GM18951 (cell line): ENCODE measurements around the gene RERE.

Experiments
- POLR2A ChIP-seq: IDR thresholded peaks from 4 replicates; pipeline ENCODE4 v1.6.1; 2011; ENCODE audit warnings: mild to moderate bottlenecking; ENCODE audit not compliant: insufficient read length, insufficient read depth; ENCODE audit errors: extremely low read depth
- in situ Hi-C: fragments of 300-500 bp; cut with MboI; formaldehyde crosslinking; loops from one replicate; pipeline ENCODE4 v1.12.0; 2022; ENCODE audit warnings: low sequenced_read_pairs, mixed read lengths, inconsistent platforms; ENCODE audit not compliant: unreplicated experiment

Gene RERE

DNA sequence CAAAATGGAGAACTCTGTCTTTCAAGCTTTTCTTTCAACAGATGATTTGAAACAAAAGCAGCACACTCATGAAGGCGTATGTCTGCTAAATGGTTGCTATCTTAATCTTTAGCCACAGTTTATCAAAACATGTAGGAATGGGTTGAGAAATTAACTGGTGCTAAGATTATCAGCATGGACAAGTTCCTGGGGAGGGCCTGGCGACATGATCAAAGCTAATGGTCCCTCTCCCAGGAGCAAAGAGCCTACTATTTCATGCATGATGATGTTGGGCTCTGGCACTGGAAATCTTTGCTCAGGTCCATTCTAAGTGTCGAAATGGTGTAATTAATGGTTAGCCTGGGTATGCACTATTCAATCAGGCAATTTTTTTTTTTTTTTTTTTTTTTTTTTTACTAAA is 407.8 kb downstream of the RERE start:
- TF ChIP-seq POLR2A = no peak
- in situ Hi-C loops = no loop called here

DNA sequence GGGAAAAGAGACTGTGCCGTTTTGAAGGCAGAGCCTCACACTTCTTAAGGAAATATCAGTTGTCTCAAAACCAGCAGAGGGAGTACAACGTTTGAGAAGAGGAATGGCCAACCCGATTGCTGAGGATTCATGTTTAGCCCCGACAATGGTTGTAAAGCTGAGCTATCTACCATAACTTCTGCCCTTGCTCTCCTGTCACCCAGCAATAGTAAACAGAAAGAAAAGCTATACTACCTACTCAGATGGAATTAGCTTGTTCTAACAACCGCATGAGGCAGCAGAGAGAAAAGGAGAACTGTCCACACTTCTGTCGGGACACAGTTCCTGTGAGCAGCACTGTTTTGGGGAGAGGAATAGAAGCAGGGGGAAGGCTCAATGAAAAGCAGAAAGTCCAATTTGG is 408.3 kb downstream of the RERE start:
- in situ Hi-C loops = no loop called here
- no peak for TF ChIP-seq POLR2A

DNA sequence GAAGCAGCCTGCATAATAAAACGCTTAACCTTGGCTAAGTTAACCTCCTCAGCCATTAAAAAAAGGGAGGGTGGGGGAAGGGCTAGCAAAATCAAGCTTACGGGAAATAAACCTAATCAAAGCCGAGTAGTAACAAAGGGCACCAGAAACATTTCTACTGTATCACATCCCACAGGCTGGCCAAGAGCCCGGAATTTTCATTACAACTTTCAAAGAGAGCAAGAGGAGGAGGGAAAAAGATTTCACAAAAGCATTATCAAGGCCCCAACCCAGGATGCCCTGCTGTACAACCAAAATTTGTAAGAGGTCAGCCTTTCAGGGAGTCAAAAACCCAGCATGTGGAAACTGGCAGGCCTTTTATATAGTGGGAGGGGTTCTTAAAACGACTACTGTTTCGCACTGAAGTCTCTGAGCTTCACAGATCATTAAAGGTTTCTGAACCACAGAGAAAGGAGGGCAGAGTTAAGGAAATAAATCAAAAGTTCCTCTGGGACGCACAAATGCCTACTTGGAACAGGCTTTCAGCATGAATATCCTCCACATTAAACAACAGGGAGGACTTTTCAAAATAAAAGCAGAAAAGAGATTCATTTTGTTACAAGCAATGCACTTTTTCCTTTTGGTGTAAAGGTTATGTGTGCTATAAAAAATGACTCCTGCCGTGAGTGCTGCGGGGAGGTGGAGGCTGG is 409.1 kb downstream of the RERE start:
- in situ Hi-C loops = no loop called here
- no peak for TF ChIP-seq POLR2A

DNA sequence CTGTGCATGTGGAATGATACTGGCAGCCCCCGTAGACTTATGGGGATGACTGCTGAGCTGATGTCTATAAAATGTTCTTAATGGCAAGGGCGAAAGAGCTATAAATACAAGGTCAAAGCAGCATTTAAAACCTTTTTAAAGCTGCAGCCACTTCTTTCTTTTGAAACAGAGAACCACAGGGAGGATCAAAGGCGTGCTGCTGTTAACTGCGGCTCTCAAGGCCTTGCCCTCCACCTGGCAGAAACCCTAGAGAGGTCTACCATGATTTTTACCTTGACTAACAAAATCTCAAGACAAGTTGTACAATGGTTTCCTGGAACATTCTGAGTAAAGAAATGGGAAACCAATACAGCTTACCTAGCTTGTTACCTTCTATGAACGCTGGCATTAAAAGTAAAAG is 409.8 kb downstream of the RERE start:
- TF ChIP-seq POLR2A = no peak
- in situ Hi-C loops = no loop called here

DNA sequence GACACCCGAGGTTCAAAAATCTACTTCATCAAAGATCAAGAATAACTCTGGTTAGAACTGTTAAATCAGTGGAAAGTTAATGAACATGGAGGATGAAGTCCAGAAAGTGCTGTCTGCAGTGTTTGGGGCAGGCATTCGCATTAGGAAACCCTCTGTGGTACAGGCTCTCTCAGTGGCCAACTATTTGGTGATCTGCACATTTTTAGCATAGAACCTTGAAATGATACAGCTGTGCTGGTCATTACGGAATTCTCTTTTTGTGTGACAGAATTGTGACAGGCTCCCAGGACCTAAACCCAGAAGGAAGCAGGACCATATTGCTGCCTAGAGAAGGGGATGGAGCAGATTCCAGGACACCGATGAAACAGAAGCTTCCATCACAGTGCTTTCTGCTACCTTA is 410.5 kb downstream of the RERE start:
- TF ChIP-seq POLR2A = no peak
- in situ Hi-C loops = no loop called here

DNA sequence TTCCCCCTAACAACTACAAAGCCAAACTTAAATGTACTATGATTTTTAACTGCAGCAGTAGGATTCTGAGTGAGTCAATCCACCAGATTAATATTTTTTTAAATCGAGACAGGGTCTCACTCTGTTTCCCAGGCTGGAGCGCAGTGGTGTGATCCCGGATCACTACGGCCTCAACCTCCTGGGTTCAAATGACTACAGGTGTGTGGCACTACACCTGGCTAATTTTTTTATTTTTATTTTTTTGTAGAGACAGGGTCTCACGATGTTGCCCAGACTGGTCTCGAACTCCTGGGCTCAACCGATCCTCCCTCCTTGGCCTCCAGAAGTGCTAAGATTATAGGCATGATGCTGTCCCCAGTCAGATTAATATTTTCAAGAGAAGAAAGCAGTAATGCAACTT is 411.4 kb downstream of the RERE start:
- in situ Hi-C loops = no loop called here
- TF ChIP-seq POLR2A = no peak

DNA sequence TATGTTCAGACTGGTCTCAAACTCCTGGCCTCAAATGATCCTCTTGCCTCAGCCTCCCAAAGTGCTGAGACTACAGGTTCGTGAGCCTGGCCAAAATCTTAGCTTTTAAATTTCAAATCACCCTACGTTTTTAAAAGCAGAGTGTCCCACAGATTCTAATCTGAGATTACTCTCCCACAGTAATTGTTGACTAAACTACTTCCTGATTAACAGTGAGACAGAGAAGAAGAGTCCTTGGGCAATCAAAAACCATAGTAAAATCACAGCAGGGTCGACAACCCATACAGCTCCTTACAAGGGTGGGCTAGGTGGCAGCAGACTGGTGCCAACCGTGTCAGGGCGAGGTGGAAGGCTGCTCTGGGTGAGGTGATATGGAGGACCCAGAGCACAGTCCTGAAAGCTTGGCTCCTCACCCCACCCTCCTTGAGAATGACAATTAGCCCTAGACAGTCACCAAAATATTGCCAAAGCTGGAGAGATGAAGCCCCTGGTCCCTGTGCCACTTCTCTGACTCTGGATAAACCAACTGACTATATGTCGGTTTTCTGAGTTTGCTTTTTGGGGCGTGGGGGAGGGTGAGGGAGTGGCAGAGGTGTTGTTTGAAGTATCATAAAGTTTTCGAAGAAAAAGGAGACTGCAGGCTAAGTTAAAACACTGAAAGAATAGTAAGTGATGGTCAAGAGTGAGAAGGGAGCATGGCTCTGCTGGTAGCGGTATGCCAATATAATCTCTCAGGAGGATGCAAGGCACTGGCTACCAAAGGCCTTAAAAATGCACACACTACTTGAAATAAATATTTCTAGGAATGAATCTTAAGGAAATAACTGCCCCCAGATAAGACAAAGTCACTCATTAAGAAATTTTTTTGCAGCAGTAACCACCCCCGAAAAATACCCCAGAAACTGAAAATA is 412.7 kb downstream of the RERE start:
- in situ Hi-C loops = no loop called here
- TF ChIP-seq POLR2A = no peak

DNA sequence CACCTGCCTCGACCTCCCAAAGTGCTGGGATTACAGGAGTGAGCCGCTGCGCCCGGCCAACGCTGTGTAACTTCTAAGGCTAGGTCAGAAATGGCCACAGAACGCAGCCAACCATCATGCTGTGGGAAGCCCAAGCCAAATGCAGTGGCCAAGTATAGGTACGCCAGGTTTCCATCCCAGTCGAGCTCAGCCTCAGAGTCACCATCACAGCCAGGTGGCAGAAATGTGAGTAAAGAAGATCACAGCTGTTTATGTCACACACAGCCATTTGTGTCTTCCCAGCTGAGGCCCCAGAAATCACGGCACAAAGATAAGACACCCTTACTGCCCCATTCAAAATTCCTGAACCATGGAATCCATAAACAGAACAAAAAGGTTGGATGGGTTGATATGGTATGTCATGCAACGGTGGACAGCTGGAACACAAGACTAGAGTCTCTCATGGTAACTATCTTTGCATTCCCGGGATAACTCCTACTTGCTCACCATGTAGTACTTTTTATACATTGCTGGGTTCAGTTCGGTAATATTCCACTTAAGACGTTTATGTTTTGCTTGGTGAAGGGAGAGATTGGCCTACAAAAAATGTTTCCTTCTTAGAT is 415.2 kb downstream of the RERE start:
- in situ Hi-C loops = no loop called here
- no peak for TF ChIP-seq POLR2A

DNA sequence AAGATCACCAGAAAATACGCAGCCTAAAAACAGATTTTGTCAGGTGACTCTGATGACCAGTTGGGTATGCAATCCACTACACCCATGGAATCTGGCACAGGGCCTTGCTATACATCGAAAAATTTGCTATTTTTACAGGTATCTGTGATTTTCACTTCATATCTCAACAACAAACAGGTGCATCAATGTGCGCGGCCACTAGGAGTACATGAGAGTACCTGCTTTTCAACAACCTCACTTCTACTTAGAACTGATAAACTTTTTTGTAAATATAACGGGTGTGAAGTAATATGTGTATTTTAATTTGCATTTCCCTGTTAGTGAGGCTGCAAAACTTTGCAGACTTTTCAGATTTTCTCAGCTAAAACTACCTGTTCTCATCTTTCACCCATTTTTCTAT is 418.8 kb downstream of the RERE start:
- TF ChIP-seq POLR2A = no peak
- in situ Hi-C loops = no loop called here

DNA sequence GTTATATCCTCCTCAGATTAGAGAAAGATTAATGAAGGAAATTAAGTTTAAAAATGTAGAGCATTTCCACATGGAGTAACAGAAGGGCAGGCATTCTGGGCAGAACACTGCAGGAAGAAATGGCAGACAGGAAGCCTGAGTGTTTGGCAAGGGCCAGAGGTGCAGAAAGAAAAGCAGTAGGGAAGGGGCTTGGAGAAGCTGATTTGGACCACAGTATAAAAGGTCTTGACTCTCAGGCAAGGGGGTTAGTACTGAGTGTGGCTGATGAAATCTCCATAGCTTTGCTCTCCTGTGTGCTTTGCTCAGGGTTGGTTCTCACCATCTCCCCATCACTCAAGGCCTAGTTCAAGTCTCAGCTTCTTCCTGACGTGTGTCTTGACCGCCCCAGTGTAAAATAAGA is 419.4 kb downstream of the RERE start:
- TF ChIP-seq POLR2A = no peak
- in situ Hi-C loops = no loop called here

DNA sequence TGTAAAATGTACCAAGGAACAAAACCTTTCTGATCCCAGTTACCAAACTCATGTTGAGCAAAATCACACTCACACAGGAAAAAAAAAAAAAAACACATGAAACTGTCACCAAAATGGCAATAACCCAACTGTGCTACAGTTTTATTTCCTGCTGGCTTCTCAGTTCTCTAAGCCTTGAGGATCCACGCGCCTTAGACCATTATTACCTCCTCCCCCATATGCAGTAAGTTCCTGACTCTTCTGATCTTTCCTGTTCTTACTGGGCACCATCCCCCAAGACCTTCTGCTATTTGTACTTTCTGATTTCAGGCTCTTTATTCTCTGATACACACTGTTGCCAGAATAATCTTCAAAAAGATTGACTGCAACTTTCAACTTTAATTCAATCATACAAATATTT is 419.9 kb downstream of the RERE start:
- no peak for TF ChIP-seq POLR2A
- in situ Hi-C loops = no loop called here

DNA sequence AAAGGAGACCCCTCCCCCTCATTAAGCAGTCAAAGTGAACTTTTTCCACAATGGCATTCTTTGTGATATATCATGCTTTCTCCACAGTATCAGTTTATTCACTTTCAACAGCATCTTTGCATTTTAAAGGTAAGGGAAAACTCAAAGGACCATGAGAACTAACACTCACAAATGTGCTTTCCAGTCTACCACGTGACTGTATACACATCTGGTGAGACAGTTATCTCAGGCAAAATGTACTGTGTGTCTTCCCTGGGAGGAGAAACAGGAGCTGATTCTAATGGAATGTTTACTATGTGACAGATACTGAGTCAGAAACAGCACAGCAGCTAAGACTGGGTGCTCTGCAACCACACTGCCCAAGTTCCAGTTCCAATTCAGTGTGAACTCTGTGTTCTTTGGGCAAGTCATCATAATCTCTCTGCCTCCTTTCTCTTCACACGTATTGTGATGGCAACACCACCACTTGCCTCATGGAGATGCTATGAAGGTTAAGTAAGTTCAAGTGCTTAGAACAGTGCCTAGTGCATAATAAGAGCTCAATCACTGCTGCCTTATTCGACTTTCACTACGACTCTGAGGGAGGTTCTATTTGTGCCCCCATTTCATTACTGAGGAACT is 420.5 kb downstream of the RERE start:
- no peak for TF ChIP-seq POLR2A
- in situ Hi-C loops = no loop called here

DNA sequence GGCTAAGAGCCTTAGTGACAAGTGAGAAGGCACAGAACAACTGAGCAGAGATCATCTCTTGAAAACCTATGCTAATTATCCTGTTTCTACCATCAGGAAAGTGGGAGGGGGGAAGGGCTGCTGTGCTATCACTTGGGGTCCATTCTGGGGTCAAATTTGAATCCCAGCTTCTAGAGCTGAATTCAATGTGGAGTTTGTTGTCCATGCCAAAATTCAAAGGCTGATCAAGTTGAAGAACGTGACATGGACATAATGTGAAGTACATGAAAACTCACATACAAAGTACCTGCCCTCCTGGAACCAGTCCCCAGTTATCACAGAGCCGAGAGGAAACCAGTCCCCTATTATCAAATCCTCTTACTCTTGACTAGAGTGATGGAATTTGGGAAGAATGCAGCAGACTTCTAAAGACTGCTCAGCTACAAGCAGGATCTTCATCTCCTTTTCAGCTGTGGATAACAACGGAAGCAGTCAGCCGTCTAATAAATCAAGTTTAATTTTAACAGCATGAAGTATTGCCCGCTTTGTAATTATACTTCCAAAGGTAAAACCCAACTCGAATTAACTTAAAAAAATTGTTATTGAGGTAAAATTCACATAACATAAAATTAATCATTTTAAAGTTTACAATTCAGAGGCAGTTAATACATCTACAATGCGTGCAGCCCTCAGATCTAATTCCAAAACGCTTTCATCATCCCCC is 421.2 kb downstream of the RERE start:
- in situ Hi-C loops = no loop called here
- no peak for TF ChIP-seq POLR2A

DNA sequence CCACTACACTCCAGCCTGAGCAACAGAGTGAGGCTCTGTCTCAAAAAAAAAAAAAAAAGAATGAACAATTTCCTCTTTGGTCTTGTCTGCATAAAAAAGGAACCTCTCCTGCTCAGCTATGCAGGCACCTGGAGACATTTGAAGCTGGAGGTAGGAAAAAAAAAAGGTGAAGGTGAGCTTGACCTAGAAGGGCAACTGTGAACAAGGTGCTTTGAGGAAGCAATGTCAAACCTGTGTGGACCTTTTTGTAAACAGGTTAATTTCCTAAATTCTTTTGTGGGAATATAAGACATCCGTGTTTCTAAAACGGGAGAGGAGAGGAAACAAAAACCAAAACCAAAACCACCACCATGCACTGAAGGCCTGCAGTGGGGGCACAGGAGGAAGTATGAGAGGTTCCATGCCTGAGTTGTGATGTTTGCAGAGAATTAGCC is 422.0 kb downstream of the RERE start:
- in situ Hi-C loops = no loop called here
- no peak for TF ChIP-seq POLR2A
